B cell (primary cell): ENCODE results near the gene CLSTN2.

Experiments used
- EZH2 ChIP-seq: IDR thresholded peaks from 2 replicates; pipeline ENCODE4 v1.6.1; 2012; ENCODE audit warnings: borderline replicate concordance, low read depth, mild to moderate bottlenecking, moderate library complexity, low read length; ENCODE audit not compliant: insufficient read depth, poor library complexity, severe bottlenecking
- TF ChIP-seq, protein P1 (sequence below): fragments of 200-600 bp; IDR thresholded peaks from one replicate; pipeline ENCODE4 v1.8.0; 2022; ENCODE audit warnings: antibody characterized with exemption, mild to moderate bottlenecking

DNA sequence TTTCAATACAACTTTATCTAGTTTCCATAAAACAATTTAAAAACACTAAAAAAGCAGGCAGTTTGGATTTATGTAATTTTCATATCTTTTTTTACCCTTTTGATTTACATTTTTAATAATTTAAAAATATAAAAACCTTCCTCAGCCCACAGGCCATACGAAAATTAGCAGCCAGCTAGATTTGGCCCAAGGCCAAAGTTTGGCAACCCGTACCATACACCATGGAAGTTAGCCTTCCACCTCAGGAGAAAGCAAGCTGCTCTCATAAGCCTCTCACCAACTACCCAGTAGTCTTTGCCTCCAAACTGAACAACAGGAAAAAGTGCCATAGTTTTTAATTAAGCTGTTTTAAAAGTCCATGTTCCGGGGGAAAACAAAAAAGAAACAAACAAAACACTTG is 635.6 kb downstream of the CLSTN2 start:
- TF ChIP-seq, protein P1, sequence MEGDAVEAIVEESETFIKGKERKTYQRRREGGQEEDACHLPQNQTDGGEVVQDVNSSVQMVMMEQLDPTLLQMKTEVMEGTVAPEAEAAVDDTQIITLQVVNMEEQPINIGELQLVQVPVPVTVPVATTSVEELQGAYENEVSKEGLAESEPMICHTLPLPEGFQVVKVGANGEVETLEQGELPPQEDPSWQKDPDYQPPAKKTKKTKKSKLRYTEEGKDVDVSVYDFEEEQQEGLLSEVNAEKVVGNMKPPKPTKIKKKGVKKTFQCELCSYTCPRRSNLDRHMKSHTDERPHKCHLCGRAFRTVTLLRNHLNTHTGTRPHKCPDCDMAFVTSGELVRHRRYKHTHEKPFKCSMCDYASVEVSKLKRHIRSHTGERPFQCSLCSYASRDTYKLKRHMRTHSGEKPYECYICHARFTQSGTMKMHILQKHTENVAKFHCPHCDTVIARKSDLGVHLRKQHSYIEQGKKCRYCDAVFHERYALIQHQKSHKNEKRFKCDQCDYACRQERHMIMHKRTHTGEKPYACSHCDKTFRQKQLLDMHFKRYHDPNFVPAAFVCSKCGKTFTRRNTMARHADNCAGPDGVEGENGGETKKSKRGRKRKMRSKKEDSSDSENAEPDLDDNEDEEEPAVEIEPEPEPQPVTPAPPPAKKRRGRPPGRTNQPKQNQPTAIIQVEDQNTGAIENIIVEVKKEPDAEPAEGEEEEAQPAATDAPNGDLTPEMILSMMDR, result no peak
- no peak for TF ChIP-seq EZH2
